Stimulated activated CD4-positive, alpha-beta T cell treated with anti-CD3 and anti-CD28 coated beads, Interleukin-4, amount 100 ng/mL, for 24 hours (primary cell): ENCODE measurements around the gene OSBPL8.
"Not testable (repeated sequence)": the region's sequence is repeated elsewhere in the genome, so short reads cannot be mapped to it uniquely, and the experiment has no call there.

Source experiments
- DNase-seq: peaks from one replicate; pipeline ENCODE4 v3.0.0-alpha.2; 2020

Gene OSBPL8

GRCh38 chr12:76519538-76519937 is 40.0 kb downstream of the OSBPL8 start:
- DNase-seq, result peak; percentile 6

- DNase-seq, result no peak
These were observed 40.9 kb downstream of the OSBPL8 start for GRCh38 chr12:76518699-76519098.

GRCh38 chr12:76515271-76515670 is 44.3 kb downstream of the OSBPL8 start:
- no peak for DNase-seq

GRCh38 chr12:76511116-76511716 is 48.4 kb downstream of the OSBPL8 start:
- DNase-seq, result not testable (repeated sequence)

GRCh38 chr12:76508128-76508980 is 51.2 kb downstream of the OSBPL8 start:
- DNase-seq, result no peak

- DNase-seq, result no peak
These were observed 53.4 kb downstream of the OSBPL8 start for GRCh38 chr12:76506149-76506548.

- DNase-seq, result no peak
These were observed 54.5 kb downstream of the OSBPL8 start for GRCh38 chr12:76505050-76505449.

GRCh38 chr12:76504606-76505005 is 55.0 kb downstream of the OSBPL8 start:
- DNase-seq, result no peak

- DNase-seq, result no peak
These were observed 55.6 kb downstream of the OSBPL8 start for GRCh38 chr12:76503957-76504356.

GRCh38 chr12:76501390-76501789 is 58.2 kb downstream of the OSBPL8 start:
- DNase-seq, result no peak

- DNase-seq, result not testable (repeated sequence)
These were observed 60.4 kb downstream of the OSBPL8 start for GRCh38 chr12:76499136-76499535.

- DNase-seq, result no peak
These were observed 64.0 kb downstream of the OSBPL8 start for GRCh38 chr12:76495556-76495955.

GRCh38 chr12:76491292-76491691 is 68.3 kb downstream of the OSBPL8 start:
- no peak for DNase-seq

GRCh38 chr12:76490763-76491162 is 68.8 kb downstream of the OSBPL8 start:
- DNase-seq, result no peak

GRCh38 chr12:76489737-76490136 is 69.8 kb downstream of the OSBPL8 start:
- DNase-seq, result no peak

- no peak for DNase-seq
These were observed 73.6 kb downstream of the OSBPL8 start for GRCh38 chr12:76486011-76486410.

- DNase-seq, result no peak
These were observed 78.8 kb downstream of the OSBPL8 start for GRCh38 chr12:76480796-76481195.

- DNase-seq, result no peak
These were observed 81.5 kb downstream of the OSBPL8 start for GRCh38 chr12:76478045-76478444.

- DNase-seq, result not testable (repeated sequence)
These were observed 86.7 kb downstream of the OSBPL8 start for GRCh38 chr12:76472862-76473261.

GRCh38 chr12:76471579-76471978 is 88.0 kb downstream of the OSBPL8 start:
- no peak for DNase-seq

GRCh38 chr12:76470028-76470939 is 89.3 kb downstream of the OSBPL8 start:
- DNase-seq, result no peak

- DNase-seq, result no peak
These were observed 94.9 kb downstream of the OSBPL8 start for GRCh38 chr12:76464631-76465166.

- no peak for DNase-seq
These were observed 96.8 kb downstream of the OSBPL8 start for GRCh38 chr12:76462668-76463224.
